ENCODE measurements around the gene PTPA. TPM values are rescaled to one million over a fixed set of nuclear protein-coding genes. Genes with fewer than 3 reads are reported as not detected.
A peak's percentile ranks its signal among the peaks of the same experiment; 100 is the strongest.

Gene PTPA
- total RNA-seq, 6 donors from 2014 or later = 48.2 to 130 (median 67.2) TPM

DNA sequence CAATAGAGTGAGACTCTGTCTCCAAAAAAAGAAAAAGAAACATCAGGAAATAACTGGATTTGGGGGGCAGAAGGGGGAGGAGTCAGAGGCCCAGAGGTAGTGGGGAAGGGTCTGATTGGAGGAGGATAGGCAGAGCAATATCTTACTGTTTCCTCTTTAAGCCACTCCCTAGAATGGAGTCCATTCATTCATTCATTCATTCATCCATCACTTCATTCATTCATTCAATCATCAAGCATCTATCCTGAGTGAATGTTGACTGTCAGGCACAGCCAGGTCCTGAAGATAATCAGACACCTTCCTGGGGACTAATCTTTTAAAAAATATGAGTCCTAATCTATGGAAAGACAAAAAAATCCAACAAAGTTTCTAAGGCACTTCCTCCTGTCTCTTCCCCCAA, 54.0 kb downstream of the PTPA start:
- no peaks in the 10 kb centered on the region for H3K27me3 ChIP-seq
- DNase-seq = no peak
- no peaks in the 10 kb centered on the region for H3K36me3 ChIP-seq
- H3K27ac ChIP-seq = no peak overlapping the region
- H3K9me3 ChIP-seq = no peaks in the 10 kb centered on the region
- peaks cover 21 to 33% (median 24%) of the 10 kb centered on the region in 4 donors for H3K4me1 ChIP-seq
- TF ChIP-seq POLR2A (IDR thresholded peaks at IDR 0.05) (no peak), EP300 (IDR thresholded peaks at IDR 0.05) (no peak), POLR2AphosphoS5 (IDR thresholded peaks at IDR 0.05) (no peak)
- TF ChIP-seq, protein P1, sequence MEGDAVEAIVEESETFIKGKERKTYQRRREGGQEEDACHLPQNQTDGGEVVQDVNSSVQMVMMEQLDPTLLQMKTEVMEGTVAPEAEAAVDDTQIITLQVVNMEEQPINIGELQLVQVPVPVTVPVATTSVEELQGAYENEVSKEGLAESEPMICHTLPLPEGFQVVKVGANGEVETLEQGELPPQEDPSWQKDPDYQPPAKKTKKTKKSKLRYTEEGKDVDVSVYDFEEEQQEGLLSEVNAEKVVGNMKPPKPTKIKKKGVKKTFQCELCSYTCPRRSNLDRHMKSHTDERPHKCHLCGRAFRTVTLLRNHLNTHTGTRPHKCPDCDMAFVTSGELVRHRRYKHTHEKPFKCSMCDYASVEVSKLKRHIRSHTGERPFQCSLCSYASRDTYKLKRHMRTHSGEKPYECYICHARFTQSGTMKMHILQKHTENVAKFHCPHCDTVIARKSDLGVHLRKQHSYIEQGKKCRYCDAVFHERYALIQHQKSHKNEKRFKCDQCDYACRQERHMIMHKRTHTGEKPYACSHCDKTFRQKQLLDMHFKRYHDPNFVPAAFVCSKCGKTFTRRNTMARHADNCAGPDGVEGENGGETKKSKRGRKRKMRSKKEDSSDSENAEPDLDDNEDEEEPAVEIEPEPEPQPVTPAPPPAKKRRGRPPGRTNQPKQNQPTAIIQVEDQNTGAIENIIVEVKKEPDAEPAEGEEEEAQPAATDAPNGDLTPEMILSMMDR (IDR thresholded peaks at IDR 0.05) = no peak
- no peak for ATAC-seq (ENCODE audit: low FRiP score in 2 of 2)
- H3K4me3 ChIP-seq = no peak overlapping the region

GRCh38 chr9:129166623-129167557, 55.7 kb downstream of the PTPA start:
- WGBS, 2 donors = 15 to 27% methylated on average over 9 to 18 of the region's 18 CpGs
- ATAC-seq (ENCODE audit: low FRiP score in 2 of 2) (peak; percentile 82 to 89), DNase-seq (peak in 1 of 2 donors; percentile 91)
- TF ChIP-seq POLR2A (IDR thresholded peaks at IDR 0.05) (peak in 2 of 4 donors; percentile 43 to 63), EP300 (IDR thresholded peaks at IDR 0.05) (no peak), POLR2AphosphoS5 (IDR thresholded peaks at IDR 0.05) (peak; percentile 70 to 72)
- TF ChIP-seq, protein P1 (IDR thresholded peaks at IDR 0.05) = no peak
- no peaks in the 10 kb centered on the region for H3K36me3 ChIP-seq
- no peaks in the 10 kb centered on the region for H3K9me3 ChIP-seq
- H3K4me1 ChIP-seq = peaks cover 21 to 33% (median 24%) of the 10 kb centered on the region in 4 donors
- H3K27ac ChIP-seq = peak overlapping the region; percentile 68 to 85 (median 82)
- H3K27me3 ChIP-seq = no peaks in the 10 kb centered on the region
- peak overlapping the region in 3 of 4 donors; percentile 13 to 42 (median 41) for H3K4me3 ChIP-seq

- Histone ChIP-seq H3K4me1 (peaks cover 30 to 41% (median 33%) of the 10 kb centered on the region in 4 donors), H3K9me3 (no peaks in the 10 kb centered on the region), H3K27ac (no peak overlapping the region), H3K27me3 (no peaks in the 10 kb centered on the region), H3K36me3 (no peaks in the 10 kb centered on the region), H3K4me3 (no peak overlapping the region)
- no peak for ATAC-seq (ENCODE audit: low FRiP score in 2 of 2)
- TF ChIP-seq POLR2A (IDR thresholded peaks at IDR 0.05) (no peak), POLR2AphosphoS5 (IDR thresholded peaks at IDR 0.05) (no peak), EP300 (IDR thresholded peaks at IDR 0.05) (no peak)
- TF ChIP-seq, protein P1 (IDR thresholded peaks at IDR 0.05) = no peak
- no peak for DNase-seq
- 49 to 61% methylated on average over 6 of the region's 6 CpGs for WGBS, 2 donors
Observed at GRCh38 chr9:129170229-129170628, 59.0 kb downstream of the PTPA start.

DNA sequence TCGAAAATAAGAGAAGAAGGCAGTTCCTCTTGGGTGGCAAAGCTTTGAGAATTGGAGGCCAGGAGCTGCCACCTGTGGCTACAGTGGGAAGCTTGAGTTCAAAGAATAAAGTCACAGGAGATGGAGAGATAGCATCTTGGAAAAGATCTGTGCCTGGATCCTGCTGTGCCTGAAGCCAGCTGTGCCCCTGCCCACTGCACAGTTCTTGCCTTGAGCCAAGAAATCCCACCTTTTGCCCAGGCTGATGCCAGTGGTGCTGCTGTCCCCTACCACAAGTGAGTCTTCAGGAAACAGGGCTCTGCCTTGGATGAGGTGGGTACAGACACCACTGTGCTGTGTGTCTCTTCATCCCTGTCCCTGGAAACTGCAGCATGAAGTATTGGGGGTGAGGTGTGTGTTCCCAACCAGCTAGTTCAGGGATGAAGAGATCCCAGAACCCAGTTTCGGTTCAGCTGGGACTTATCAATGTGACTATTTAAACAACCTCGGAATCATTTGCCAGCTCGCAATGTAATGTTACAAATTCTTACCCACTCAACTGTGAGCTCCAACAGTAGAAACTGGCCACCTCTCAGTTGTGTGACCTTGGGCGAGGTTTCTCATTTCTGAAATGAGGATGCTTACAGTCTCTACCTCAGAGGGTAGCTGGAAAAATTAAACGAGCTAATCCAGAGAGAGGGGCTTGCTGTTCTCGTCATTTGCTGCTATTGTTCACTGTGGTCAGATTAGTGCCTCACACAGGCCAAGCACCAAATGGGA, 61.0 kb downstream of the PTPA start:
- WGBS, 2 donors = 76 to 86% methylated on average over 7 of the region's 7 CpGs
- no peak for TF ChIP-seq EP300 (IDR thresholded peaks at IDR 0.05)
- TF ChIP-seq, protein P1 (IDR thresholded peaks at IDR 0.05) = no peak
- TF ChIP-seq POLR2A (IDR thresholded peaks at IDR 0.05) = no peak
- TF ChIP-seq POLR2AphosphoS5 (IDR thresholded peaks at IDR 0.05) = no peak
- no peak overlapping the region for H3K4me3 ChIP-seq
- H3K9me3 ChIP-seq = no peaks in the 10 kb centered on the region
- DNase-seq (no peak), ATAC-seq (ENCODE audit: low FRiP score in 2 of 2) (no peak)
- H3K36me3 ChIP-seq = no peaks in the 10 kb centered on the region
- no peak overlapping the region for H3K27ac ChIP-seq
- H3K27me3 ChIP-seq = no peaks in the 10 kb centered on the region
- H3K4me1 ChIP-seq = peaks cover 25 to 35% (median 29%) of the 10 kb centered on the region in 4 donors
